MM.1S (cell line): Measurements from ENCODE around the gene TCAIM.
"Not testable (repeated sequence)": the region's sequence is repeated elsewhere in the genome, so short reads cannot be mapped to it uniquely, and the experiment has no call there.

Source experiments
- EZH2phosphoT487 ChIP-seq: fragments of 300-600 bp; sonication (generic); IDR thresholded peaks from 2 replicates; pipeline ENCODE4 v1.6.1; 2018; ENCODE audit warnings: antibody characterized with exemption, low read length
- TF ChIP-seq, protein P1 (sequence below): fragments of 300-600 bp; sonication (generic); IDR thresholded peaks from 2 replicates; pipeline ENCODE4 v1.5.1; 2016; ENCODE audit warnings: antibody characterized with exemption, low read length, mixed read lengths

GRCh38 chr3:44346590-44346989, 8.0 kb downstream of the TCAIM start:
- TF ChIP-seq EZH2phosphoT487: not testable (repeated sequence)
- TF ChIP-seq, protein P1, sequence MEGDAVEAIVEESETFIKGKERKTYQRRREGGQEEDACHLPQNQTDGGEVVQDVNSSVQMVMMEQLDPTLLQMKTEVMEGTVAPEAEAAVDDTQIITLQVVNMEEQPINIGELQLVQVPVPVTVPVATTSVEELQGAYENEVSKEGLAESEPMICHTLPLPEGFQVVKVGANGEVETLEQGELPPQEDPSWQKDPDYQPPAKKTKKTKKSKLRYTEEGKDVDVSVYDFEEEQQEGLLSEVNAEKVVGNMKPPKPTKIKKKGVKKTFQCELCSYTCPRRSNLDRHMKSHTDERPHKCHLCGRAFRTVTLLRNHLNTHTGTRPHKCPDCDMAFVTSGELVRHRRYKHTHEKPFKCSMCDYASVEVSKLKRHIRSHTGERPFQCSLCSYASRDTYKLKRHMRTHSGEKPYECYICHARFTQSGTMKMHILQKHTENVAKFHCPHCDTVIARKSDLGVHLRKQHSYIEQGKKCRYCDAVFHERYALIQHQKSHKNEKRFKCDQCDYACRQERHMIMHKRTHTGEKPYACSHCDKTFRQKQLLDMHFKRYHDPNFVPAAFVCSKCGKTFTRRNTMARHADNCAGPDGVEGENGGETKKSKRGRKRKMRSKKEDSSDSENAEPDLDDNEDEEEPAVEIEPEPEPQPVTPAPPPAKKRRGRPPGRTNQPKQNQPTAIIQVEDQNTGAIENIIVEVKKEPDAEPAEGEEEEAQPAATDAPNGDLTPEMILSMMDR: not testable (repeated sequence)
